IMR-90 (cell line): ENCODE data around the gene PRPF40B. TPM values are rescaled to one million over a fixed set of nuclear protein-coding genes. Genes with fewer than 3 reads are reported as not detected.

ENCODE experiments used
- ATAC-seq: fragments of 200-7000 bp; cut with Tn5 transposase; 2 replicates; pipeline ENCODE4 v1.9.1; 2020; ENCODE audit warnings: low read depth, mild to moderate bottlenecking, moderate library complexity
- BruUV-seq: library from RNA; stranded (reverse); fragments of 400-500 nt; replicated peaks from 2 replicates; lab custom pipeline; 2021; lab: Mats Ljungman, UMichigan
- CTCF ChIA-PET: fragments of 300-600 bp; formaldehyde crosslinking; extraction: SDS; loops from one replicate; lab custom pipeline; 2021; ENCODE audit warnings: antibody characterized with exemption; lab: Yijun Ruan, JAX
- POLR2A ChIA-PET: fragments of 300-600 bp; sonication (Branson Sonifier 250); formaldehyde crosslinking; loops from one replicate; lab custom pipeline; 2022; ENCODE audit warnings: antibody characterized with exemption; ENCODE audit not compliant: unreplicated experiment; lab: Charles Lee
- DNase-seq: peaks from one replicate; pipeline ENCODE4 v3.0.0; 2013
- H2AFZ ChIP-seq: replicated peaks from 2 replicates; pipeline ENCODE3; 2013; ENCODE audit warnings: low read length, mild to moderate bottlenecking; ENCODE audit not compliant: poor library complexity
- H2AK5ac ChIP-seq: 2 replicates; pipeline ENCODE4 v1.6.1; 2013; ENCODE audit warnings: low read depth, low read length, inconsistent platforms
- H2AK9ac ChIP-seq: replicated peaks from 2 replicates; pipeline ENCODE3; 2013; ENCODE audit warnings: mild to moderate bottlenecking, low read depth, low read length, moderate library complexity; ENCODE audit not compliant: poor library complexity
- H2BK120ac ChIP-seq: 2 replicates; pipeline ENCODE4 v1.6.1; 2013; ENCODE audit warnings: low read depth, low read length, inconsistent platforms
- H2BK15ac ChIP-seq: 3 replicates; pipeline ENCODE4 v1.6.1; 2013; ENCODE audit warnings: low read depth, low read length, inconsistent platforms
- H2BK20ac ChIP-seq: 2 replicates; pipeline ENCODE4 v1.6.1; 2013; ENCODE audit warnings: low read depth, mild to moderate bottlenecking, inconsistent platforms, low read length, moderate library complexity
- H2BK5ac ChIP-seq: 2 replicates; pipeline ENCODE4 v1.6.1; 2013; ENCODE audit warnings: mild to moderate bottlenecking, low read depth, low read length, inconsistent platforms; ENCODE audit not compliant: poor library complexity, severe bottlenecking
- H3K14ac ChIP-seq: replicated peaks from 2 replicates; pipeline ENCODE4 v1.6.1; 2013; ENCODE audit warnings: low read depth, low read length, inconsistent platforms
- H3K18ac ChIP-seq: 2 replicates; pipeline ENCODE4 v1.6.1; 2013; ENCODE audit warnings: low read depth, low read length, control low read depth
- H3K23ac ChIP-seq: 2 replicates; pipeline ENCODE4 v1.6.1; 2013; ENCODE audit warnings: low read depth, low read length, inconsistent platforms
- H3K27ac ChIP-seq: 2 replicates; pipeline ENCODE4 v1.5.1; 2013; ENCODE audit warnings: mild to moderate bottlenecking, control low read depth, low read length; ENCODE audit not compliant: insufficient read depth
- H3K27me3 ChIP-seq: 2 replicates; pipeline ENCODE4 v1.6.1; 2013; ENCODE audit warnings: low read length; ENCODE audit not compliant: control insufficient read depth, insufficient read depth
- H3K36me3 ChIP-seq: 2 replicates; pipeline ENCODE4 v1.6.1; 2013; ENCODE audit warnings: low read length, mixed read lengths; ENCODE audit not compliant: control insufficient read depth, insufficient read depth
- H3K4ac ChIP-seq: 2 replicates; pipeline ENCODE4 v1.6.1; 2013; ENCODE audit warnings: low read depth, low read length, inconsistent platforms
- H3K4me1 ChIP-seq: 2 replicates; pipeline ENCODE4 v1.6.1; 2013; ENCODE audit warnings: low read length, mixed read lengths; ENCODE audit not compliant: control insufficient read depth, insufficient read depth
- H3K4me2 ChIP-seq: 2 replicates; pipeline ENCODE4 v1.6.1; 2013; ENCODE audit warnings: low read depth, mild to moderate bottlenecking, control low read depth, low read length, moderate library complexity
- H3K4me3 ChIP-seq: 2 replicates; pipeline ENCODE4 v1.5.1; 2013; ENCODE audit warnings: low read depth, mild to moderate bottlenecking, control low read depth, low read length, moderate library complexity; ENCODE audit not compliant: insufficient read depth
- H3K56ac ChIP-seq: 2 replicates; pipeline ENCODE4 v1.6.1; 2013; ENCODE audit warnings: low read length, inconsistent platforms; ENCODE audit not compliant: insufficient read depth; ENCODE audit errors: extremely low read depth
- H3K79me1 ChIP-seq, 2 experiments: 2 replicates each; pipeline ENCODE4 v1.6.1; 2013; ENCODE audit warnings: low read length in 2 of 2, inconsistent platforms in 1 of 2, low read depth in 1 of 2
- H3K9ac ChIP-seq: 2 replicates; pipeline ENCODE4 v1.6.1; 2013; ENCODE audit warnings: low read depth, low read length, control low read depth
- H3K9me1 ChIP-seq: 2 replicates; pipeline ENCODE4 v1.6.1; 2013; ENCODE audit warnings: low read length, inconsistent platforms; ENCODE audit not compliant: insufficient read depth
- H3K9me3 ChIP-seq: 2 replicates; pipeline ENCODE4 v1.6.1; 2013; ENCODE audit warnings: low read length; ENCODE audit not compliant: control insufficient read depth, insufficient read depth
- H4K20me1 ChIP-seq: 2 replicates; pipeline ENCODE4 v1.6.1; 2013; ENCODE audit warnings: low read length, inconsistent platforms; ENCODE audit not compliant: insufficient read depth
- H4K5ac ChIP-seq: 2 replicates; pipeline ENCODE4 v1.6.1; 2013; ENCODE audit warnings: mild to moderate bottlenecking, low read depth, low read length, control low read depth
- H4K8ac ChIP-seq, 2 experiments: 2 replicates each; pipeline ENCODE4 v1.6.1; 2013; ENCODE audit warnings: low read depth in 2 of 2, low read length in 2 of 2, control low read depth in 1 of 2, inconsistent platforms in 1 of 2
- H4K91ac ChIP-seq: 2 replicates; pipeline ENCODE4 v1.6.1; 2013; ENCODE audit warnings: low read depth, low read length, inconsistent platforms; ENCODE audit not compliant: insufficient read depth
- BHLHE40 ChIP-seq: fragments of 150-350 bp; IDR thresholded peaks from 2 replicates; pipeline ENCODE4 v1.6.1; 2016; ENCODE audit warnings: mild to moderate bottlenecking, low read depth, low read length
- CEBPB ChIP-seq: IDR thresholded peaks from 2 replicates; pipeline ENCODE4 v1.6.1; 2012; ENCODE audit warnings: low read depth, low read length, improper control_type of control experiment
- RCOR1 ChIP-seq: IDR thresholded peaks from 2 replicates; pipeline ENCODE4 v1.6.1; 2012; ENCODE audit warnings: mild to moderate bottlenecking, low read length, improper control_type of control experiment; ENCODE audit not compliant: insufficient replicate concordance
- RFX5 ChIP-seq: IDR thresholded peaks from 2 replicates; pipeline ENCODE4 v1.8.0; 2012; ENCODE audit warnings: low read depth, mild to moderate bottlenecking, low read length, moderate library complexity
- SMC3 ChIP-seq: fragments of 150-350 bp; IDR thresholded peaks from 2 replicates; pipeline ENCODE4 v1.6.1; 2016; ENCODE audit warnings: low read depth, mild to moderate bottlenecking, antibody characterized with exemption, low read length, moderate library complexity
- USF2 ChIP-seq: fragments of 150-350 bp; IDR thresholded peaks from 2 replicates; pipeline ENCODE4 v1.6.1; 2017; ENCODE audit warnings: mild to moderate bottlenecking, antibody characterized with exemption, low read length, low read depth
- WGBS, 2 experiments: methylation state at CpG; one replicate each; pipeline versions ENCODE4 v1.1.5 to v1.1.7; 2013; ENCODE audit warnings: missing lambda C conversion rate in 2 of 2; ENCODE audit not compliant: insufficient read length in 1 of 2; ENCODE audit errors: extremely low coverage in 2 of 2; 5-methylcytosine and 5-hydroxymethylcytosine counted together
- dilution Hi-C: fragments of 300-500 bp; cut with HindIII; formaldehyde crosslinking; loops from one replicate; pipeline ENCODE4 v1.14.3; 2018; ENCODE audit warnings: low sequenced_read_pairs; ENCODE audit not compliant: unreplicated experiment
- in situ Hi-C: fragments of 300-500 bp; cut with MboI; formaldehyde crosslinking; loops from 3 replicates; pipeline ENCODE4 v1.14.3; 2019; ENCODE audit warnings: low sequenced_read_pairs, inconsistent platforms, mixed read lengths
- intact Hi-C: fragments of 100-400 bp; cut with micrococcal nuclease; formaldehyde crosslinking; loops from 2 replicates; pipeline ENCODE4 v1.10.0; 2022
- polyA plus RNA-seq, 3 experiments: library from polyadenylated mRNA; depleted of rRNA; stranded (reverse); fragments of >200 nt; gene quantifications; 2 replicates each; pipeline ENCODE4 v1.2.3, GENCODE V29; 2012; ENCODE audit warnings: low replicate concordance in 1 of 3
- total RNA-seq: library from RNA; depleted of rRNA; stranded (reverse); fragments of >200 nt; gene quantifications from 2 replicates; pipeline ENCODE4 v1.2.3, GENCODE V29; 2012

Gene PRPF40B
- total and polyA plus RNA-seq, 2 of the 4 experiments (the other 2 are of a cell fraction): 5.0 to 11.8 TPM

- peak overlapping the region; percentile 50 for H4K5ac ChIP-seq
- in situ Hi-C loops (no loop called here), dilution Hi-C loops (no loop called here), intact Hi-C loops (no loop called here)
- H3K9me3 ChIP-seq: no peaks in the 10 kb centered on the region
- H3K18ac ChIP-seq: peak overlapping the region; percentile 16; the same call in 1 of the 2 replicates
- peak overlapping the region; percentile 76 to 90 for H4K8ac ChIP-seq
- DNase-seq: peak; percentile 3
- peak overlapping the region; percentile 83 for H3K4ac ChIP-seq
- no peak overlapping the region for H2BK15ac ChIP-seq
- TF ChIP-seq SMC3 (no peak), CEBPB (no peak), RFX5 (no peak), USF2 (peak; percentile 63), RCOR1 (no peak), BHLHE40 (peak; percentile 84)
- H3K56ac ChIP-seq: peak overlapping the region; percentile 62
- H2BK20ac ChIP-seq: no peak overlapping the region
- peak overlapping the region; percentile 47 for H4K91ac ChIP-seq
- ChIA-PET POLR2A (interaction anchor here (0.5 to 0.6 kb wide), 4 partner anchors 22 to 140 kb away, joined by 3 to 10 read pairs (median 4); no protein-coding TSS in a partner anchor), CTCF (interaction anchor here (0.5 to 1.0 kb wide), 3 partner anchors 19 to 83 kb away, joined by 3 to 5 read pairs (median 3); no protein-coding TSS in a partner anchor)
- no peaks in the 10 kb centered on the region for H3K36me3 ChIP-seq
- peaks cover 3% of the 10 kb centered on the region; the same call in 1 of the 2 replicates for H3K27me3 ChIP-seq
- peak overlapping the region; percentile 95 for H3K23ac ChIP-seq
- peak overlapping the region; percentile 96 for H3K14ac ChIP-seq
- 0 out of 2 replicates have a peak, but pooled peaks cover 3% of the 10 kb centered on the region for H3K9me1 ChIP-seq
- peaks cover 0 to 13% of the 10 kb centered on the region in 2 experiments; a peak in 2 of 4 replicates for H3K79me1 ChIP-seq
- H2BK120ac ChIP-seq: no peak overlapping the region; the same call in 1 of the 2 replicates
- H3K4me1 ChIP-seq: peaks cover 11% of the 10 kb centered on the region
- peak overlapping the region; percentile 60 for H3K4me3 ChIP-seq
- no peaks in the 10 kb centered on the region for H4K20me1 ChIP-seq
- peak; percentile 9 for ATAC-seq
- H3K4me2 ChIP-seq: peak overlapping the region; percentile 94
- no TSS peak for BruUV-seq
- H2AK9ac ChIP-seq: peak overlapping the region; percentile 79
- peak overlapping the region; percentile 93 for H2AFZ ChIP-seq
- 0% methylated on average over 3 of the region's 22 CpGs; no CpG with 5 or more reads in 1 of the 2 experiments for WGBS, 2 experiments
- peak overlapping the region; percentile 16 for H3K27ac ChIP-seq
- peak overlapping the region; percentile 35 for H2AK5ac ChIP-seq
- H2BK5ac ChIP-seq: peak overlapping the region; percentile 10
- peak overlapping the region; percentile 74 for H3K9ac ChIP-seq
These were observed 740 bp upstream of the PRPF40B start for GRCh38 chr12:49622501-49623141.
